ENCODE measurements around the gene NHLRC3. TPM values are rescaled to one million over a fixed set of nuclear protein-coding genes. Genes with fewer than 3 reads are reported as not detected.

NHLRC3 gene
- total RNA-seq, 4 donors from 2014 or later = 3.2 to 58.1 (median 38.9) TPM

DNA sequence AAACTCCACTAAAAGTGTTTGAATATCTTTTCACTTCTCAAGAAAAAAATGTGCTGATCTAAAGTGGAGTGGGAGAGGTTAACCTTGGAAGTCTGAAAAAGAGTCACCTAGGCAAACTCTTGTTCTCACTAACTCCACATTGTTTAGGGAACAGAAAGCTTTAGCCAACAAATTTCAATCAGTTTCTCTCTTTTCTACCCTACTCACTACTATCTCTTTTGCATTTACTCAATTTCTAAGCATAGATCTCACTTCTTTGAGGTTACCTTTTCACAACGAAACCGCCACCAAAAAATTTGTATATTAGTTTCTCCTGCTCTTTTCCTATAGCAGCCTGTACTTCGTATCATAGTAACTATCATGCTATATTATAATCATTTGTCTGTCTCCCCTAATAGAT is 6.3 kb downstream of the NHLRC3 start:
- H3K4me3 ChIP-seq = no peak overlapping the region
- WGBS, 2 donors (ENCODE audit: low coverage in 1 of 2) = 87 to 100% methylated on average over 2 to 3 of the region's 3 CpGs
- intact Hi-C loops (cut with DNase I; ENCODE audit: low total_unique reads) = loop anchor here (10.0 kb wide), 1 partner anchor 630 kb away; no protein-coding TSS in a partner anchor
- no peaks in the 10 kb centered on the region for H3K9me3 ChIP-seq
- no peaks in the 10 kb centered on the region for H3K27me3 ChIP-seq
- DNase-seq = no peak
- in situ Hi-C loops (cut with MboI; ENCODE audit: low pct_ligation_motif_present in 1 of 4, low pct_unique_long_range_greater_than_20kb in 1 of 4, low sequenced_read_pairs in 3 of 4) = loop anchor here in 2 of 4 donors (10.0 to 25.0 kb wide), 2 partner anchors 568 to 570 kb away; partner anchors contain the start of gene LHFPL6 (in 1 of the 2)
- no peaks in the 10 kb centered on the region for H3K36me3 ChIP-seq
- H3K27ac ChIP-seq = no peak overlapping the region
- TF ChIP-seq EP300 (IDR thresholded peaks at IDR 0.05; ENCODE audit: low read depth) (no peak), POLR2A (IDR thresholded peaks at IDR 0.05) (no peak)
- peaks cover 0 to 16% (median 3%) of the 10 kb centered on the region in 4 donors for H3K4me1 ChIP-seq

DNA sequence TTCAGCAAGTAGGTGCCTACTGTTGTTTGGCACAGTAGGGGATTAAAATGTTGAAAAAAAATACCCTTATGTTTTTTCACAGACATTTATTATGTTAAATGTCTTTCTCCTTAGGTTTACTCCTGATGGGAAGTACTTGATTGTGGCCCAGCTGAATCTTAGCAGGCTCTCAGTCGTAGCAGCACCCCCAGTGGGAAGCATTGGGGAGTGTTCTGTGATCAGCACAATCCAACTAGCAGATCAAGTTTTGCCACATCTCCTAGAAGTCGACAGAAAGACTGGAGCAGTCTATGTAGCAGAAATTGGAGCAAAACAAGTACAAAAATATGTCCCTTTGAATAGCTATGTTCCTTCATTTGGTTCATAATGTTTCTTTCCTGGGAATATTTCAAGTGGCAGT is 9.3 kb downstream of the NHLRC3 start:
- Histone ChIP-seq H3K9me3 (no peaks in the 10 kb centered on the region), H3K36me3 (no peaks in the 10 kb centered on the region), H3K27ac (no peak overlapping the region), H3K4me3 (no peak overlapping the region), H3K27me3 (no peaks in the 10 kb centered on the region), H3K4me1 (no peaks in the 10 kb centered on the region)
- 24 to 35% methylated on average over 2 of the region's 2 CpGs for WGBS, 2 donors (ENCODE audit: low coverage in 1 of 2)
- no peak for DNase-seq
- in situ Hi-C loops (cut with MboI; ENCODE audit: low pct_ligation_motif_present in 1 of 4, low pct_unique_long_range_greater_than_20kb in 1 of 4, low sequenced_read_pairs in 3 of 4) (loop anchor here in 2 of 4 donors (10.0 to 25.0 kb wide), 2 partner anchors 565 to 567 kb away; partner anchors contain the start of gene LHFPL6 (in 1 of the 2)), intact Hi-C loops (cut with DNase I; ENCODE audit: low total_unique reads) (loop anchor here (10.0 kb wide), 1 partner anchor 627 kb away; no protein-coding TSS in a partner anchor)
- TF ChIP-seq, protein P1, sequence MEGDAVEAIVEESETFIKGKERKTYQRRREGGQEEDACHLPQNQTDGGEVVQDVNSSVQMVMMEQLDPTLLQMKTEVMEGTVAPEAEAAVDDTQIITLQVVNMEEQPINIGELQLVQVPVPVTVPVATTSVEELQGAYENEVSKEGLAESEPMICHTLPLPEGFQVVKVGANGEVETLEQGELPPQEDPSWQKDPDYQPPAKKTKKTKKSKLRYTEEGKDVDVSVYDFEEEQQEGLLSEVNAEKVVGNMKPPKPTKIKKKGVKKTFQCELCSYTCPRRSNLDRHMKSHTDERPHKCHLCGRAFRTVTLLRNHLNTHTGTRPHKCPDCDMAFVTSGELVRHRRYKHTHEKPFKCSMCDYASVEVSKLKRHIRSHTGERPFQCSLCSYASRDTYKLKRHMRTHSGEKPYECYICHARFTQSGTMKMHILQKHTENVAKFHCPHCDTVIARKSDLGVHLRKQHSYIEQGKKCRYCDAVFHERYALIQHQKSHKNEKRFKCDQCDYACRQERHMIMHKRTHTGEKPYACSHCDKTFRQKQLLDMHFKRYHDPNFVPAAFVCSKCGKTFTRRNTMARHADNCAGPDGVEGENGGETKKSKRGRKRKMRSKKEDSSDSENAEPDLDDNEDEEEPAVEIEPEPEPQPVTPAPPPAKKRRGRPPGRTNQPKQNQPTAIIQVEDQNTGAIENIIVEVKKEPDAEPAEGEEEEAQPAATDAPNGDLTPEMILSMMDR (IDR thresholded peaks at IDR 0.05) = no peak
- no peak for TF ChIP-seq EP300 (IDR thresholded peaks at IDR 0.05; ENCODE audit: low read depth)
- no peak for TF ChIP-seq POLR2AphosphoS5 (IDR thresholded peaks at IDR 0.05)
- TF ChIP-seq POLR2A (IDR thresholded peaks at IDR 0.05) = no peak

DNA sequence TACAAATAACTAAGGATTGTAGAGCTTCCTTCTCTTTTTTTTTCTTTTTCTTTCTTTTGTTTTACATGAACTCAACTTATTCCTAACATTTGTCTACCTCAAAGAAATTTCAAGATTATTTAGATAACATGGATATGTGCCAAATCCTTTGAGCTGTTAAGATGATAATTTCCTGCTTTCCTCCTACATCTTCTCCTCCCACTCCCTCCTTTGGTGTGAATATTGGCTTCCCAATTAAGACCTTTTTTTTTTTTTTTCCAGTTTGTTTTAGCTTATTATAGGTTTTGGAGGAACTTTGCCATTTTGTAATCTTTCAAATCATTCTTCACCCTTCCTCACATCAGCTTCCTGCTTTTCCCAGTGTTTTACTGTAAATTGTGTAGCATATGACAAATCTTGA is 10.6 kb downstream of the NHLRC3 start:
- DNase-seq = no peak
- Histone ChIP-seq H3K36me3 (no peaks in the 10 kb centered on the region), H3K27ac (no peak overlapping the region), H3K27me3 (no peaks in the 10 kb centered on the region), H3K9me3 (no peaks in the 10 kb centered on the region), H3K4me3 (no peak overlapping the region), H3K4me1 (no peaks in the 10 kb centered on the region)
- in situ Hi-C loops (cut with MboI; ENCODE audit: low pct_ligation_motif_present in 1 of 4, low pct_unique_long_range_greater_than_20kb in 1 of 4, low sequenced_read_pairs in 3 of 4) (loop anchor here in 2 of 4 donors (10.0 to 25.0 kb wide), 2 partner anchors 563 to 566 kb away; partner anchors contain the start of gene LHFPL6 (in 1 of the 2)), intact Hi-C loops (cut with DNase I; ENCODE audit: low total_unique reads) (loop anchor here (2.0 to 10.0 kb wide), 2 partner anchors 28 to 626 kb away; no protein-coding TSS in a partner anchor)
- TF ChIP-seq, protein P1 (IDR thresholded peaks at IDR 0.05) = no peak
- no peak for TF ChIP-seq EP300 (IDR thresholded peaks at IDR 0.05; ENCODE audit: low read depth)
- no peak for TF ChIP-seq POLR2AphosphoS5 (IDR thresholded peaks at IDR 0.05)
- TF ChIP-seq POLR2A (IDR thresholded peaks at IDR 0.05) = no peak

DNA sequence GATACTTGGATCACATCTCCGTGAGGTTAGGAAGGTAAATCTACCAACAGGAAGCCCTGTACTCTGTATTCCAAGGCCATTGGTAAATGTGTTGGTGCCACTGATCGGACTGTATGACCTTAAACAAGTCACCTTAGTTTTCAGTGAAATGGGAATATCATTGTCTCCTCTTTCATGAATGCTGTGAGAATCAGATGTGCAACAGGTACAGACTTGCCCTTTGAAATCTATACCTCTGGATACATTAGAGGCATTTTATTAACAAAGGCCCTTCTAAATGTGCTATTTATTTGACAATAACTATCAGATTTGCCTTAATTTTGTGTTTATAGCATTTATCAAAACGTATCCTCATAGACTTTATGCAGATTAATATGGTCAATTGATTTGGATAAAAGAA is 11.0 kb downstream of the NHLRC3 start:
- no peak for DNase-seq
- no peaks in the 10 kb centered on the region for H3K4me1 ChIP-seq
- no peak overlapping the region for H3K27ac ChIP-seq
- H3K36me3 ChIP-seq = no peaks in the 10 kb centered on the region
- in situ Hi-C loops (cut with MboI; ENCODE audit: low pct_ligation_motif_present in 1 of 4, low pct_unique_long_range_greater_than_20kb in 1 of 4, low sequenced_read_pairs in 3 of 4) = loop anchor here in 2 of 4 donors (10.0 to 25.0 kb wide), 2 partner anchors 563 to 566 kb away; partner anchors contain the start of gene LHFPL6 (in 1 of the 2)
- H3K27me3 ChIP-seq = no peaks in the 10 kb centered on the region
- intact Hi-C loops (cut with DNase I; ENCODE audit: low total_unique reads) = loop anchor here (2.0 to 10.0 kb wide), 2 partner anchors 28 to 626 kb away; no protein-coding TSS in a partner anchor
- TF ChIP-seq POLR2AphosphoS5 (IDR thresholded peaks at IDR 0.05) = no peak
- H3K9me3 ChIP-seq = no peaks in the 10 kb centered on the region
- 93 to 94% methylated on average over 3 of the region's 3 CpGs for WGBS, 2 donors (ENCODE audit: low coverage in 1 of 2)
- no peak overlapping the region for H3K4me3 ChIP-seq

DNA sequence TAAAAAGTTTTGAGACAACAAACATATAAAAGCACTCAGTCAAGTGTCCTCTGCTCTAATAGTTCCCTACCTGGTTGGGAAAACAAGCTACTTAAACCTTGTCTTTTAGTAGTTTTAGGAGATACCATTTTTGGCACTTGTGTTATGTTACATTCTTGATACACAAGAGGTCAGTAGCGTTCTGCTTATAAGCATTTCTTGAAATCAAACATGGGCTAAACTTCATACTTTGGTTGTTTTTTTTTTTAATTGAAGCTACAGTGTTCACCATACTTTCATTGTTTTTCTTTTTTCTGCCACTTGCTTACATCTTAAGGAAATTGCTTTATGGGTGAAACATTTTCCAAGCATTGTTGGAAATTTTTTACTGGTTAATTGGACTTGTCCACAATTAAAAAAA is 12.9 kb downstream of the NHLRC3 start:
- 11 to 37% methylated on average over 1 of the region's 1 CpG for WGBS, 2 donors (ENCODE audit: low coverage in 1 of 2)
- Histone ChIP-seq H3K36me3 (no peaks in the 10 kb centered on the region), H3K4me3 (no peak overlapping the region), H3K27me3 (no peaks in the 10 kb centered on the region), H3K4me1 (no peaks in the 10 kb centered on the region), H3K27ac (no peak overlapping the region), H3K9me3 (peaks cover 0 to 6% of the 10 kb centered on the region in 2 donors)
- TF ChIP-seq, protein P1 (IDR thresholded peaks at IDR 0.05) = peak in 2 of 5 experiments; percentile 15 to 18
- TF ChIP-seq POLR2AphosphoS5 (IDR thresholded peaks at IDR 0.05) (no peak), POLR2A (IDR thresholded peaks at IDR 0.05) (no peak), EP300 (IDR thresholded peaks at IDR 0.05; ENCODE audit: low read depth) (no peak)
- intact Hi-C loops (cut with DNase I; ENCODE audit: low total_unique reads) = loop anchor here (10.0 kb wide), 1 partner anchor 564 kb away; no protein-coding TSS in a partner anchor
- no peak for DNase-seq
- in situ Hi-C loops (cut with MboI; ENCODE audit: low pct_ligation_motif_present in 1 of 4, low pct_unique_long_range_greater_than_20kb in 1 of 4, low sequenced_read_pairs in 3 of 4) = no loop called here

Measured in transverse colon (tissue), 4 donors.